A673 (cell line): ENCODE data around the gene STUB1. TPM values are rescaled to one million over a fixed set of nuclear protein-coding genes. Genes with fewer than 3 reads are reported as not detected.

ENCODE experiments used
- BruUV-seq: library from RNA; stranded (reverse); fragments of 400-500 nt; replicated peaks from 2 replicates; lab custom pipeline; 2021; lab: Mats Ljungman, UMichigan
- CTCF ChIA-PET: fragments of 300-600 bp; sonication (Branson Sonifier 250); formaldehyde crosslinking; loops from one replicate; lab custom pipeline; 2022; ENCODE audit warnings: antibody characterized with exemption; lab: Charles Lee
- POLR2A ChIA-PET: fragments of 300-600 bp; sonication (Branson Sonifier 250); formaldehyde crosslinking; loops from one replicate; lab custom pipeline; 2022; ENCODE audit warnings: antibody characterized with exemption; ENCODE audit not compliant: low non-redundant PET; lab: Charles Lee
- DNase-seq: peaks from one replicate; pipeline ENCODE4 v3.0.0-alpha.2; 2015; ENCODE audit warnings: low spot score
- H3K27ac ChIP-seq: fragments of 200-600 bp; sonication (generic); 2 replicates; pipeline ENCODE4 v1.5.1; 2016; ENCODE audit warnings: mixed run types, low read depth, mild to moderate bottlenecking, mixed read lengths, antibody characterized with exemption, low read length; ENCODE audit not compliant: poor library complexity, severe bottlenecking
- H3K27me3 ChIP-seq: fragments of 200-600 bp; sonication (generic); replicated peaks from 2 replicates; pipeline ENCODE4 v1.6.1; 2017; ENCODE audit warnings: mixed run types, low read depth, mild to moderate bottlenecking, mixed read lengths, antibody characterized with exemption, low read length; ENCODE audit not compliant: insufficient read depth, poor library complexity
- H3K36me3 ChIP-seq: fragments of 200-600 bp; sonication (generic); 2 replicates; pipeline ENCODE4 v1.6.1; 2016; ENCODE audit warnings: mixed run types, mild to moderate bottlenecking, mixed read lengths, antibody characterized with exemption, low read length; ENCODE audit not compliant: insufficient read depth, poor library complexity, severe bottlenecking
- H3K4me1 ChIP-seq: fragments of 200-600 bp; sonication (generic); 2 replicates; pipeline ENCODE4 v1.6.1; 2017; ENCODE audit warnings: mixed run types, mild to moderate bottlenecking, mixed read lengths, antibody characterized with exemption, low read length; ENCODE audit not compliant: insufficient read depth, poor library complexity, severe bottlenecking
- H3K4me3 ChIP-seq: fragments of 200-600 bp; sonication (generic); 2 replicates; pipeline ENCODE4 v1.5.1; 2016; ENCODE audit warnings: low read depth, mixed run types, mild to moderate bottlenecking, mixed read lengths, low read length; ENCODE audit not compliant: poor library complexity, severe bottlenecking
- H3K9me3 ChIP-seq: fragments of 200-600 bp; sonication (generic); 2 replicates; pipeline ENCODE4 v1.6.1; 2016; ENCODE audit warnings: mixed run types, low read depth, mild to moderate bottlenecking, mixed read lengths, antibody characterized with exemption, low read length; ENCODE audit not compliant: poor library complexity, severe bottlenecking
- CTCF ChIP-seq: fragments of 300-800, 200-600 bp; sonication (generic); conservative IDR thresholded peaks from 2 replicates; pipeline ENCODE4 v1.5.1; 2017; ENCODE audit warnings: low read depth, mild to moderate bottlenecking, antibody characterized with exemption, low read length, moderate library complexity, mixed read lengths
- EZH2 ChIP-seq: fragments of 200-600 bp; sonication (generic); IDR thresholded peaks from 2 replicates; pipeline ENCODE4 v1.6.1; 2017; ENCODE audit warnings: borderline replicate concordance, low read depth, mild to moderate bottlenecking, mixed read lengths, antibody characterized with exemption, low read length; ENCODE audit not compliant: poor library complexity, severe bottlenecking
- intact Hi-C: fragments of 100-400 bp; cut with micrococcal nuclease; formaldehyde crosslinking; loops from one replicate; pipeline ENCODE4 v1.10.0; 2022; ENCODE audit not compliant: unreplicated experiment
- total RNA-seq: library from RNA; stranded (reverse); gene quantifications from 2 replicates; pipeline ENCODE4 v1.2.3, GENCODE V29; 2021

The STUB1 gene
- total RNA-seq, 1 experiment from 2014 or later, result 88.2 TPM

GRCh38 chr16:725463-726187, 45.4 kb downstream of the STUB1 start:
- no peak for DNase-seq
- H3K27ac ChIP-seq, result no peak overlapping the region
- H3K4me1 ChIP-seq, result peaks cover 10% of the 10 kb centered on the region
- no peaks in the 10 kb centered on the region for H3K36me3 ChIP-seq
- intact Hi-C loops, result no loop called here
- H3K9me3 ChIP-seq, result no peaks in the 10 kb centered on the region
- BruUV-seq, result no TSS peak
- ChIA-PET POLR2A (no interaction called here), CTCF (interaction anchor here (0.6 kb wide), 1 partner anchor 74 kb away, joined by 3 read pairs; no protein-coding TSS in a partner anchor)
- no peaks in the 10 kb centered on the region for H3K27me3 ChIP-seq
- no peak for TF ChIP-seq CTCF
- no peak for TF ChIP-seq EZH2
- no peak overlapping the region for H3K4me3 ChIP-seq

DNA sequence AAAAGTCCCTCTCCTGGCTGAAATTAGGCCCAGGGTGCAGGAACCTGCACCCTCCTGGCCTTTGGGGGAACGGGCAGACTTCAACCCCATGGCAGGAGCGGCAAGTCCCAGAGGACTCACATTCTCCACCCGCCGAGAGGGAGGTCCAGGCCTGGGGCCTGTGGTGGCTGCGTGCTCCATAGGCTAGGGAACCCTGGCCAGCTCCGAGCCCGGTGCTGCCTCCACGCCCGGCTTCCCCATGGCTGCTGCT, 45.9 kb downstream of the STUB1 start:
- TF ChIP-seq EZH2 (no peak), CTCF (no peak)
- no peaks in the 10 kb centered on the region for H3K36me3 ChIP-seq
- no peak for DNase-seq
- no peak overlapping the region for H3K4me3 ChIP-seq
- no peaks in the 10 kb centered on the region for H3K9me3 ChIP-seq
- BruUV-seq, result no TSS peak
- H3K4me1 ChIP-seq, result peaks cover 10% of the 10 kb centered on the region
- H3K27me3 ChIP-seq, result no peaks in the 10 kb centered on the region
- H3K27ac ChIP-seq, result no peak overlapping the region
- CTCF ChIA-PET, result interaction anchor here (0.6 kb wide), 1 partner anchor 73 kb away, joined by 3 read pairs; no protein-coding TSS in a partner anchor
- intact Hi-C loops, result no loop called here
- POLR2A ChIA-PET, result no interaction called here

- DNase-seq, result peak; percentile 53
- intact Hi-C loops, result no loop called here
- H3K27ac ChIP-seq, result no peak within 1 kb of the TSS
- ChIA-PET POLR2A (no interaction called here), CTCF (interaction anchor here (0.6 kb wide), 1 partner anchor 73 kb away, joined by 3 read pairs; no protein-coding TSS in a partner anchor)
- no peaks in the 10 kb centered on the region for H3K9me3 ChIP-seq
- TF ChIP-seq CTCF (no peak), EZH2 (no peak)
- BruUV-seq, result no TSS peak
- H3K4me3 ChIP-seq, result peak within 1 kb of the TSS; percentile 52
- H3K4me1 ChIP-seq, result peaks cover 10% of the 10 kb centered on the region
- H3K36me3 ChIP-seq, result no peaks in the 10 kb centered on the region
- H3K27me3 ChIP-seq, result no peaks in the 10 kb centered on the region
These were observed 46.5 kb downstream of the STUB1 start, which contains the start of the genes CCDC78 and HAGHL for GRCh38 chr16:726438-727290. CCDC78 (minus strand) TSS chr16:726443; CDS start chr16:726367, 76 bp downstream. HAGHL (plus strand) TSS chr16:727106; CDS start chr16:727510, 404 bp downstream.
